CD4-positive, alpha-beta T cell treated with Interferon gamma for 1 hour (primary cell): ENCODE data around the gene ZFYVE28.
A peak's percentile ranks its signal among the peaks of the same experiment; 100 is the strongest.
"Not testable (repeated sequence)": the region's sequence is repeated elsewhere in the genome, so short reads cannot be mapped to it uniquely, and the experiment has no call there.

Experiments used
- DNase-seq: peaks from one replicate; pipeline ENCODE4 v3.0.0-alpha.2; 2020

ZFYVE28 gene

GRCh38 chr4:2241003-2241402 lies 177.4 kb downstream of the ZFYVE28 start:
- no peak for DNase-seq

- no peak for DNase-seq
Measured at GRCh38 chr4:2236944-2237666, 181.3 kb downstream of the ZFYVE28 start.

DNA sequence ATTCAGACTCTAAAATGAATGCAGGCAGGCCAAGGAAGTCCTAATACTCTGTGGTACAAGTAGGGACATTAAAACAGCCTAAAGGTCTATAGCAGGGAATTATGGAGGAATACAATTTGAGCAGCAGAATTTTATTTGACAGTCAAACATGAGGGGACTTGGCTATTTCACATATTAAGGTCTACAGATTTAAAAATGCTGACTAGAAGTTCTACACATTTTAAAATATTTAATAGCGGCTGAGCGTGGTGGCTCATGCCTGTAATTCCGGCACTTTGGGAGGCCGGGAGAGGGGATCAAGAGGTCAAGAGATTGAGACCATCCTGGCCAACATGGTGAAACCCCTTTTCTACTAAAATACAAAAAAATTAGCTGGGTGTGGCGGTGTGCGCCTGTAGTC lies 187.4 kb downstream of the ZFYVE28 start:
- no peak for DNase-seq

DNA sequence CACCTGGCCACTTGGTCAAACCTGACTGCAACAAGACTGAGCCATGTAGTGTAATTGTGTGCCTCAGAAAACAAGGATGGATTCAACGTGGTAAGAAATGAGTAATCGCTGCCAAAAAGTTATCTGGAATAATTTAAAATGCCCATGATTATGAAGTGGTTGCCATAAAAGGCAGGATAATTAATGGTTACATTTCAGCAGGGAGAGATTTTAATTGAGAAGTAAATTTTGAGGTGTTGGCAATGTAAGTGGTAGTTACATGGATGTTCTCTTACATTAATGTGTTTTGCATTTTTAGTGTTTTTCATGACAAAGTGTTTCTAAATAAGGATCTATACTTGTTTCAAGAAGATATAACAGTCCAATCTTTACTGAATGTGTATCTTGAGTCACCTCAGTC lies 192.2 kb downstream of the ZFYVE28 start:
- DNase-seq = no peak

DNA sequence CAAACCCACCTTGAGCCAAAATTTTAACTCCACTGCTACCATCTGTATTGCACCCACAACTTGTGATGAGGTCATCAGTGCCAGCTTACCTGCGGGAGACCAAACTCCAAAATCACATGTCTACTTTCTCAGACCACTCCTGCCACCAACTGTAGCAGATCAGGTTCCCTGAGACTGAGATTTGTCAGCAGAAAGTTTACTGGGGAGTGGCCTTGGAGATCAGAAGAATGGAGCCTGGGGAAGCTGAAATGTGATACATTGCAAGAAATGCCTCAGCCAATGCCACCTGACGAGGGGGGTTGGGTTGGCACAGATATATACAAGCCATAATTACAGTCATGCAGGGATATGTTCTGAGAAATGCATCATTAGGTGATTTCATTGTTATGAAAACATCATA lies 195.6 kb downstream of the ZFYVE28 start:
- DNase-seq = no peak

GRCh38 chr4:2221378-2221777 lies 197.1 kb downstream of the ZFYVE28 start:
- DNase-seq = not testable (repeated sequence)

DNA sequence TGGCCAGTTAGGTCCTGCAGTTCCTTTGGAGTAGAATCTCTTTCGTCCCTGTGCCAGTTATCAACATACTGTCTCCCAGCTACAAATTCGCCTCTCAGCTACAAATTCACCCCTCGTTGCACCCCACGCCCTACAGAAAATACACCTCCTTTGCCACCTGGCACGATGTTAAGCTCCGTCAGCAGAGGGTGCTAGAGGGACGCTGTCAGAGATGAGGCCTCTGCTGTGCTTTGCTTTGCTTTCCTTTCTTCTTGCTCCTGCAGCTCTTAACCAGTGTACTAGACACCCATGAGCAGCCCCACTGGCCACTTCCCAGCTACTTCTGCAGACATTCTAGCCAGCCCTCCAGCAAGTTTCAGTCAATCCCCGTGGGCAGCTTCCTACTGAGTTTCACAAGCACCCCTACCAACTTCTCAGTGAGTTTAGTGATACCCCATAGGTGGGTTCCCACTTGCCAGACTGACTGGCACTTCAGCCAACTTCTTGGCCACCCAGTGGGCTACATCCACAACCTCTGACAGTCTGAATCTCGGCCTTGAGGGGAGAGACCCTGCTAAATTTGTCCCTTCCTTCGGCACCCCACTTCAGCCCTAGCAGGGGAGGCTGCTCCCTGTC lies 198.3 kb downstream of the ZFYVE28 start:
- DNase-seq = peak; percentile 72
